NB4 (cell line): ENCODE results near the gene ABRAXAS1.

ENCODE experiments used
- POLR2A ChIP-seq: IDR thresholded peaks from 2 replicates; pipeline ENCODE4 v1.6.1; 2011; ENCODE audit warnings: mild to moderate bottlenecking; ENCODE audit not compliant: insufficient read length; ENCODE audit errors: extremely low read depth
- TF ChIP-seq, protein P1 (sequence below): IDR thresholded peaks from one replicate; pipeline ENCODE4 v1.5.1; 2012; ENCODE audit warnings: low read depth, low read length

DNA sequence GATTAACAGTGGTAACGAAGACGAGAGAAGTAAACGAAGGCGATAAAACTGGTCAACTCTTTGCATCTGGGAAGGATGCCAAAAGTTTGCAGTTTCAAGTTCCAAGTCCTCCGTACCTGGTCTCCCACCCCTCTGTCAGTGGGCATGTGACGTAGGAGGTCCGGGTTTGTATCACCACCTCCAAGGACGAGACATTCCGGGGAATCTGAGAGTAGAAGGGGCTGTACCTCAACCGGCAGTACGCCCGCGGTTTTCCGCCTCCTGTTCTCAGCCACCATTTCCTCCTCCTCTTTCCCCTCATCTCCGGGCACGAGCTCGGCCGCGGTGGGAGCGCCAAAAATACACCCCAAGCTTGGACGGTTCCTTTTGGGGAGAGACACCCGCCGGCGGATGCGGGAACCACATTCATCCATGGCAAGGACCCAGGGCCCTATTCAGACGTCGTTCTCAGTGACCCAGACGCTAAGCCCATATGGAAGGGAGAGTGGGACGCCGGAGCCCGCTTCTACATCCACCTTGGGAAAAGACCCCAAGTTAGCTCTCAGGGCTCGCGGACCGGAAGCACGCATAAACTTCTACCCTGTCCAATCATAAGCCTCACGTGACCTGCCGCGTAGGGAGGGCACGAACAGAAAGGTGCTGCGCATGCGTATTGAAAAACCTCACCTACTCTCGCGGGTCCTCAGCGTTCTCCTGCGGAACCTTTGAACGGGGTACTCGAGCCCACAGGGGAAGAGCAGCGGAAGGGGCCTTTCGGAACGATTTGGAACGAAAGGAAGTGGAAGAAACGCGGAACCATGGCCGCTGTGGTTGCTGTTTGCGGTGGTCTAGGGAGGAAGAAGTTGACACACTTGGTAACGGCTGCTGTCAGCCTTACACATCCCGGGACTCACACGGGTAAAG is 29.4 kb downstream of the ABRAXAS1 start, which contains the start of the genes HELQ and MRPS18C:
- TF ChIP-seq, protein P1, sequence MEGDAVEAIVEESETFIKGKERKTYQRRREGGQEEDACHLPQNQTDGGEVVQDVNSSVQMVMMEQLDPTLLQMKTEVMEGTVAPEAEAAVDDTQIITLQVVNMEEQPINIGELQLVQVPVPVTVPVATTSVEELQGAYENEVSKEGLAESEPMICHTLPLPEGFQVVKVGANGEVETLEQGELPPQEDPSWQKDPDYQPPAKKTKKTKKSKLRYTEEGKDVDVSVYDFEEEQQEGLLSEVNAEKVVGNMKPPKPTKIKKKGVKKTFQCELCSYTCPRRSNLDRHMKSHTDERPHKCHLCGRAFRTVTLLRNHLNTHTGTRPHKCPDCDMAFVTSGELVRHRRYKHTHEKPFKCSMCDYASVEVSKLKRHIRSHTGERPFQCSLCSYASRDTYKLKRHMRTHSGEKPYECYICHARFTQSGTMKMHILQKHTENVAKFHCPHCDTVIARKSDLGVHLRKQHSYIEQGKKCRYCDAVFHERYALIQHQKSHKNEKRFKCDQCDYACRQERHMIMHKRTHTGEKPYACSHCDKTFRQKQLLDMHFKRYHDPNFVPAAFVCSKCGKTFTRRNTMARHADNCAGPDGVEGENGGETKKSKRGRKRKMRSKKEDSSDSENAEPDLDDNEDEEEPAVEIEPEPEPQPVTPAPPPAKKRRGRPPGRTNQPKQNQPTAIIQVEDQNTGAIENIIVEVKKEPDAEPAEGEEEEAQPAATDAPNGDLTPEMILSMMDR: peak; percentile 2
- TF ChIP-seq POLR2A: peak; percentile 88
